Inflammatory macrophage treated with lipopolysaccharide for 1 hour (primary cell): ENCODE measurements around the gene MC4R.

Experiments
- DNase-seq, 2 donors: peaks; one replicate each; pipeline ENCODE4 v3.0.0-alpha.2; 2020 to 2022

MC4R gene

GRCh38 chr18:60322591-60322990 is 50.0 kb downstream of the MC4R start:
- DNase-seq = no peak
